MCF 10A (cell line): ENCODE measurements around the gene UCP2. TPM values are rescaled to one million over a fixed set of nuclear protein-coding genes. Genes with fewer than 3 reads are reported as not detected.

Experiments
- BruUV-seq: library from RNA; stranded (reverse); fragments of 400-500 nt; replicated peaks from 2 replicates; lab custom pipeline; 2021; lab: Mats Ljungman, UMichigan
- CTCF ChIA-PET: fragments of 300-600 bp; sonication (Branson Sonifier 250); formaldehyde crosslinking; extraction: SDS; loops from one replicate; lab custom pipeline; 2021; ENCODE audit warnings: antibody characterized with exemption, inconsistent platforms; lab: Yijun Ruan, JAX
- POLR2A ChIA-PET: fragments of 300-600, 350-650 bp; sonication (Branson Sonifier 250); formaldehyde crosslinking; extraction: SDS; loops from one replicate; lab custom pipeline; 2020; ENCODE audit warnings: antibody characterized with exemption, inconsistent platforms; lab: Yijun Ruan, JAX
- DNase-seq: peaks from one replicate; pipeline ENCODE4 v3.0.0-alpha.2; 2018; ENCODE audit not compliant: unreplicated experiment
- H3K27ac Mint-ChIP-seq: one replicate; pipeline ENCODE4 v1.8.0; 2022; ENCODE audit warnings: mild to moderate bottlenecking, low read depth, mixed read lengths; ENCODE audit not compliant: unreplicated experiment
- H3K27me3 Mint-ChIP-seq: one replicate; pipeline ENCODE4 v1.8.0; 2022; ENCODE audit warnings: mixed read lengths; ENCODE audit not compliant: insufficient read depth, unreplicated experiment
- H3K36me3 Mint-ChIP-seq: one replicate; pipeline ENCODE4 v1.8.0; 2022; ENCODE audit warnings: mild to moderate bottlenecking, moderate library complexity, mixed read lengths; ENCODE audit not compliant: insufficient read depth, unreplicated experiment
- H3K4me1 Mint-ChIP-seq: one replicate; pipeline ENCODE4 v1.8.0; 2022; ENCODE audit warnings: mixed read lengths; ENCODE audit not compliant: insufficient read depth, unreplicated experiment
- H3K4me3 Mint-ChIP-seq: one replicate; pipeline ENCODE4 v1.8.0; 2022; ENCODE audit warnings: mild to moderate bottlenecking, moderate library complexity, mixed read lengths; ENCODE audit not compliant: unreplicated experiment
- H3K9me3 Mint-ChIP-seq: one replicate; pipeline ENCODE4 v1.8.0; 2022; ENCODE audit warnings: mixed read lengths; ENCODE audit not compliant: unreplicated experiment
- CTCF ChIP-seq: fragments of 200-600 bp; IDR thresholded peaks from one replicate; pipeline ENCODE4 v1.8.0; 2022; ENCODE audit warnings: antibody characterized with exemption, mild to moderate bottlenecking; ENCODE audit not compliant: unreplicated experiment
- intact Hi-C: fragments of 100-400 bp; cut with micrococcal nuclease; formaldehyde crosslinking; loops from 2 replicates; pipeline ENCODE4 v1.14.1; 2022
- total RNA-seq: library from RNA; stranded (reverse); gene quantifications from 2 replicates; pipeline ENCODE4 v1.2.3, GENCODE V29; 2022

UCP2 gene
- total RNA-seq, 1 experiment from 2014 or later = not detected

- DNase-seq = peak; percentile 37
- CTCF ChIA-PET = interaction anchor here (0.6 to 1.6 kb wide), 2 partner anchors 13 to 41 kb away, joined by 3 to 4 read pairs; no protein-coding TSS in a partner anchor
- H3K36me3 Mint-ChIP-seq = no peaks in the 10 kb centered on the region
Observed at GRCh38 chr11:73950869-73951710, 31.6 kb downstream of the UCP2 start, which contains the start of gene DNAJB13. TSS of gene DNAJB13 (plus strand) at chr11:73951026. CDS start at chr11:73951070, 44 bp downstream.

GRCh38 chr11:73949912-73950311, 32.7 kb downstream of the UCP2 start:
- DNase-seq = no peak
- H3K9me3 Mint-ChIP-seq = no peaks in the 10 kb centered on the region
- intact Hi-C loops = no loop called here
- H3K36me3 Mint-ChIP-seq = no peaks in the 10 kb centered on the region
- TF ChIP-seq CTCF = no peak
- CTCF ChIA-PET = no interaction called here
- BruUV-seq = no TSS peak
- H3K27me3 Mint-ChIP-seq = no peaks in the 10 kb centered on the region
- POLR2A ChIA-PET = no interaction called here
- no peak overlapping the region for H3K4me3 Mint-ChIP-seq
- H3K27ac Mint-ChIP-seq = no peak overlapping the region
- peaks cover 6% of the 10 kb centered on the region for H3K4me1 Mint-ChIP-seq

More at GRCh38 chr11:73950869-73951710, 31.6 kb downstream of the UCP2 start, which contains the start of gene DNAJB13:
- POLR2A ChIA-PET = no interaction called here
- intact Hi-C loops = no loop called here
- H3K9me3 Mint-ChIP-seq = no peaks in the 10 kb centered on the region
- H3K27ac Mint-ChIP-seq = no peak within 1 kb of the TSS
- H3K27me3 Mint-ChIP-seq = no peaks in the 10 kb centered on the region
- BruUV-seq = no TSS peak
- no peak for TF ChIP-seq CTCF
- H3K4me1 Mint-ChIP-seq = peaks cover 10% of the 10 kb centered on the region
- no peak within 1 kb of the TSS for H3K4me3 Mint-ChIP-seq

GRCh38 chr11:73949246-73949645, 33.4 kb downstream of the UCP2 start:
- no peaks in the 10 kb centered on the region for H3K36me3 Mint-ChIP-seq
- intact Hi-C loops = no loop called here
- H3K4me3 Mint-ChIP-seq = no peak overlapping the region
- no peaks in the 10 kb centered on the region for H3K9me3 Mint-ChIP-seq
- H3K27me3 Mint-ChIP-seq = no peaks in the 10 kb centered on the region
- TF ChIP-seq CTCF = no peak
- no peak for DNase-seq
- no peak overlapping the region for H3K27ac Mint-ChIP-seq
- ChIA-PET POLR2A (no interaction called here), CTCF (interaction anchor here (0.8 kb wide), 1 partner anchor 14 kb away, joined by 3 read pairs; no protein-coding TSS in a partner anchor)
- peaks cover 6% of the 10 kb centered on the region for H3K4me1 Mint-ChIP-seq
- no TSS peak for BruUV-seq

- CTCF ChIA-PET = interaction anchor here (0.6 to 2.2 kb wide), 2 partner anchors 17 to 264 kb away, joined by 3 to 5 read pairs; no protein-coding TSS in a partner anchor
- intact Hi-C loops = no loop called here
- Mint-ChIP-seq H3K9me3 (peaks cover under 1% of the 10 kb centered on the region), H3K36me3 (no peaks in the 10 kb centered on the region), H3K27ac (no peak overlapping the region), H3K4me3 (no peak overlapping the region), H3K27me3 (no peaks in the 10 kb centered on the region), H3K4me1 (peaks cover 6% of the 10 kb centered on the region)
- POLR2A ChIA-PET = interaction anchor here (0.6 kb wide), 1 partner anchor 92 kb away, joined by 3 read pairs; no protein-coding TSS in a partner anchor
- no peak for TF ChIP-seq CTCF
- DNase-seq = no peak
- no TSS peak for BruUV-seq
Observed at GRCh38 chr11:73946798-73947458, 35.7 kb downstream of the UCP2 start.
